K562 (cell line): Measurements from ENCODE around the gene RSPH9. TPM values are rescaled to one million over a fixed set of nuclear protein-coding genes. Genes with fewer than 3 reads are reported as not detected.

Experiments used
- ATF7 ChIP-seq: fragments of 450-650 bp; IDR thresholded peaks from 2 replicates; pipeline ENCODE4 v1.7.1; 2014; ENCODE audit warnings: mild to moderate bottlenecking, moderate library complexity
- BRD9 ChIP-seq: fragments of 450-650 bp; IDR thresholded peaks from 2 replicates; pipeline ENCODE4 v1.6.1; 2018; ENCODE audit warnings: low read depth; ENCODE audit not compliant: partially characterized antibody
- CBFA2T3 ChIP-seq: fragments of 450-650 bp; IDR thresholded peaks from 2 replicates; pipeline ENCODE4 v1.6.1; 2017
- ESRRA ChIP-seq: fragments of 450-650 bp; IDR thresholded peaks from 2 replicates; pipeline ENCODE4 v1.6.1; 2014; ENCODE audit warnings: low read depth, mild to moderate bottlenecking, moderate library complexity, borderline replicate concordance
- HDAC2 ChIP-seq: fragments of 450-650 bp; IDR thresholded peaks from 2 replicates; pipeline ENCODE4 v1.6.1; 2016; ENCODE audit warnings: mild to moderate bottlenecking
- HEY1 ChIP-seq: fragments of 250-450 bp; sonication (Bioruptor Pico); IDR thresholded peaks from 2 replicates; pipeline ENCODE4 v1.5.0; 2020; ENCODE audit warnings: mild to moderate bottlenecking, moderate library complexity, borderline replicate concordance
- KLF10 ChIP-seq: fragments of 250-450 bp; sonication (Bioruptor Pico); IDR thresholded peaks from 2 replicates; pipeline ENCODE4 v1.6.1; 2021; ENCODE audit warnings: matching md5 sums
- MYBL2 ChIP-seq, 2 experiments: fragments of 450-650 bp in 1 of 2; sonication (generic) in 1 of 2; formaldehyde crosslinking in 1 of 2; IDR thresholded peaks; 2 replicates each; pipeline versions ENCODE4 v1.6.1 to v1.8.1; 2017 to 2022; ENCODE audit warnings: borderline replicate concordance in 1 of 2, inconsistent platforms in 1 of 2, low read depth in 1 of 2, mild to moderate bottlenecking in 1 of 2, missing genetic modification reagents in 1 of 2, moderate library complexity in 1 of 2
- NR1H2 ChIP-seq: sonication (generic); formaldehyde crosslinking; IDR thresholded peaks from 2 replicates; pipeline ENCODE4 v1.4.0; 2020; ENCODE audit warnings: mild to moderate bottlenecking, missing genetic modification reagents
- NR2F6 ChIP-seq: fragments of 450-650 bp; formaldehyde crosslinking; IDR thresholded peaks from 2 replicates; pipeline ENCODE4 v1.4.0; 2020; ENCODE audit warnings: mild to moderate bottlenecking
- SFPQ ChIP-seq: fragments of 200-400 bp; formaldehyde crosslinking; IDR thresholded peaks from 2 replicates; pipeline ENCODE4 v1.6.1; 2017; ENCODE audit warnings: mild to moderate bottlenecking, low read depth, low read length, moderate library complexity
- SMC3 ChIP-seq: conservative IDR thresholded peaks from 2 replicates; pipeline ENCODE4 v1.6.1; 2011; ENCODE audit warnings: low read depth, low read length, improper control_type of control experiment; ENCODE audit not compliant: insufficient read depth
- TFE3 ChIP-seq: fragments of 450-650 bp; formaldehyde crosslinking; IDR thresholded peaks from 2 replicates; pipeline ENCODE4 v1.4.0; 2020; ENCODE audit warnings: mild to moderate bottlenecking, mixed read lengths
- ZBTB1 ChIP-seq: sonication (generic); formaldehyde crosslinking; IDR thresholded peaks from 2 replicates; pipeline ENCODE4 v1.8.1; 2023; ENCODE audit warnings: missing genetic modification reagents, low read depth, mild to moderate bottlenecking, borderline replicate concordance
- ZKSCAN8 ChIP-seq: fragments of 200-800 bp; sonication (Bioruptor generic); IDR thresholded peaks from 2 replicates; pipeline ENCODE4 v1.6.1; 2016; ENCODE audit warnings: missing genetic modification characterization, missing compliant biosample characterization
- ZNF212 ChIP-seq: fragments of 450-650 bp; formaldehyde crosslinking; IDR thresholded peaks from 2 replicates; pipeline ENCODE4 v1.4.0; 2020; ENCODE audit warnings: mild to moderate bottlenecking
- ZNF507 ChIP-seq: conservative IDR thresholded peaks from 2 replicates; pipeline ENCODE4 v1.6.1; 2017; ENCODE audit warnings: missing genetic modification characterization, missing compliant biosample characterization
- ZNF518B ChIP-seq: fragments of 250-450 bp; sonication (Bioruptor Pico); IDR thresholded peaks from 2 replicates; pipeline ENCODE4 v1.5.0; 2021; ENCODE audit warnings: mild to moderate bottlenecking, moderate library complexity
- ZNF57 ChIP-seq: fragments of 450-650 bp; formaldehyde crosslinking; IDR thresholded peaks from 2 replicates; pipeline ENCODE4 v1.4.0; 2020; ENCODE audit warnings: mild to moderate bottlenecking, moderate library complexity
- ZNF717 ChIP-seq: fragments of 250-450 bp; sonication (Bioruptor Pico); IDR thresholded peaks from 2 replicates; pipeline ENCODE4 v1.5.0; 2021
- ZNF766 ChIP-seq: fragments of 200-800 bp; sonication (Bioruptor generic); conservative IDR thresholded peaks from 2 replicates; pipeline ENCODE4 v1.6.1; 2016; ENCODE audit warnings: missing genetic modification characterization, missing compliant biosample characterization
- polyA plus RNA-seq, 8 experiments: library from polyadenylated mRNA; depleted of rRNA in 4 of 8; stranded (reverse) in 5 of 8; unstranded in 3 of 8; fragments of >200 nt; fragmentation: Nextera tagmentation in 2 of 8; fragmentation: Illumina TruSeq in 1 of 8; extraction: Ambion mirVana in 2 of 8; extraction: Trizol in 1 of 8; gene quantifications; 2 replicates each; pipeline versions ENCODE4 v1.2.1 to v1.2.3, GENCODE V29; 2011 to 2014; ENCODE audit warnings: inconsistent platforms in 1 of 8, missing spikeins in 1 of 8
- total RNA-seq, 7 experiments: library from RNA; depleted of rRNA in 6 of 7; stranded (reverse); fragments of >200 nt in 6 of 7; fragmentation: Illumina TruSeq in 2 of 7; extraction: Trizol in 2 of 7; gene quantifications; 2 replicates each; pipeline versions ENCODE4 v1.2.1 to v1.2.3, GENCODE V29; 2011 to 2021; ENCODE audit warnings: low replicate concordance in 1 of 7

RSPH9 gene
- total and polyA plus RNA-seq, 9 of the 15 experiments (the other 6 are each of a cell fraction or from before 2014, with no cell fraction given): 0.05 to 0.60 (median 0.39) TPM; not detected in 6

- TF ChIP-seq HDAC2: no peak
- no peak for TF ChIP-seq ZNF212
- TF ChIP-seq ZNF766: no peak
- TF ChIP-seq ZNF717: no peak
- TF ChIP-seq NR1H2 (CRISPR knock-in tag): no peak
- TF ChIP-seq TFE3: 0 out of 2 replicates have a peak, but pooled peaks have one; percentile 8
- TF ChIP-seq ATF7: peak; percentile 16; the same call in 1 of the 2 replicates
- 0 out of 2 replicates have a peak, but pooled peaks have one; percentile 28 for TF ChIP-seq ZNF57
- no peak for TF ChIP-seq ZNF507
- no peak for TF ChIP-seq KLF10 (CRISPR knock-in tag)
- TF ChIP-seq MYBL2 (IDR thresholded peaks at IDR 0.05; ENCODE audit: low read depth): no peak
- no peak for TF ChIP-seq MYBL2 (CRISPR knock-in tag; IDR thresholded peaks at IDR 0.05; ENCODE audit: borderline replicate concordance)
- no peak for TF ChIP-seq NR2F6 (CRISPR knock-in tag)
- no peak for TF ChIP-seq ZNF518B (CRISPR knock-in tag)
- no peak for TF ChIP-seq HEY1 (CRISPR knock-in tag)
- TF ChIP-seq SFPQ: no peak
- TF ChIP-seq ESRRA: no peak; the same call in 1 of the 2 replicates
- no peak for TF ChIP-seq ZBTB1 (CRISPR knock-in tag)
- peak; percentile 65 for TF ChIP-seq BRD9
- peak; percentile 98 for TF ChIP-seq SMC3
- TF ChIP-seq ZKSCAN8 (CRISPR knock-in tag): no peak
- TF ChIP-seq CBFA2T3: no peak; the same call in 1 of the 2 replicates
Measured at GRCh38 chr6:43667245-43668150, 22.7 kb downstream of the RSPH9 start (continued).
